ENCODE data around the gene MORN4. TPM values are rescaled to one million over a fixed set of nuclear protein-coding genes. Genes with fewer than 3 reads are reported as not detected.

Gene MORN4
- total RNA-seq, 2 donors from 2014 or later = 1.8 to 2.3 TPM

GRCh38 chr10:97611473-97611872, 21.8 kb downstream of the MORN4 start:
- DNase-seq = no peak
- H3K9ac ChIP-seq (ENCODE audit: low read depth in 2 of 2, low read length in 2 of 2) = no peak overlapping the region
- H3K9me3 ChIP-seq = no peaks in the 10 kb centered on the region
- no peak for TF ChIP-seq CTCF (IDR thresholded peaks at IDR 0.05)
- no peak overlapping the region for H3K27ac ChIP-seq
- H3K4me1 ChIP-seq = no peaks in the 10 kb centered on the region
- H3K27me3 ChIP-seq = no peaks in the 10 kb centered on the region
- no peaks in the 10 kb centered on the region for H3K36me3 ChIP-seq
- no peak overlapping the region for H3K4me3 ChIP-seq
- intact Hi-C loops (cut with DNase I) = loop anchor here (5.0 kb wide), 1 partner anchor 39 kb away; the partner anchor contains the start of gene ANKRD2

GRCh38 chr10:97608991-97609561, 24.2 kb downstream of the MORN4 start:
- TF ChIP-seq CTCF (IDR thresholded peaks at IDR 0.05) = no peak
- Histone ChIP-seq H3K4me3 (no peak overlapping the region), H3K9me3 (no peaks in the 10 kb centered on the region), H3K27me3 (no peaks in the 10 kb centered on the region), H3K9ac (ENCODE audit: low read depth in 2 of 2, low read length in 2 of 2) (no peak overlapping the region), H3K4me1 (no peaks in the 10 kb centered on the region), H3K27ac (no peak overlapping the region), H3K36me3 (no peaks in the 10 kb centered on the region)
- intact Hi-C loops (cut with DNase I) = no loop called here
- no peak for DNase-seq

GRCh38 chr10:97607095-97607636, 26.1 kb downstream of the MORN4 start:
- Histone ChIP-seq H3K27me3 (no peaks in the 10 kb centered on the region), H3K4me1 (no peaks in the 10 kb centered on the region), H3K36me3 (no peaks in the 10 kb centered on the region), H3K9ac (ENCODE audit: low read depth in 2 of 2, low read length in 2 of 2) (no peak overlapping the region), H3K4me3 (no peak overlapping the region), H3K9me3 (no peaks in the 10 kb centered on the region), H3K27ac (no peak overlapping the region)
- intact Hi-C loops (cut with DNase I) = no loop called here
- DNase-seq = no peak
- no peak for TF ChIP-seq CTCF (IDR thresholded peaks at IDR 0.05)

- Histone ChIP-seq H3K4me1 (no peaks in the 10 kb centered on the region), H3K9ac (ENCODE audit: low read depth in 2 of 2, low read length in 2 of 2) (no peak overlapping the region), H3K27ac (no peak overlapping the region), H3K36me3 (no peaks in the 10 kb centered on the region), H3K27me3 (no peaks in the 10 kb centered on the region), H3K9me3 (no peaks in the 10 kb centered on the region), H3K4me3 (no peak overlapping the region)
- no peak for DNase-seq
- intact Hi-C loops (cut with DNase I) = no loop called here
- TF ChIP-seq CTCF (IDR thresholded peaks at IDR 0.05) = no peak
Observed at GRCh38 chr10:97601268-97602215, 31.8 kb downstream of the MORN4 start.

GRCh38 chr10:97600616-97601015, 32.7 kb downstream of the MORN4 start:
- H3K27ac ChIP-seq = no peak overlapping the region
- intact Hi-C loops (cut with DNase I) = no loop called here
- H3K4me3 ChIP-seq = no peak overlapping the region
- H3K9ac ChIP-seq (ENCODE audit: low read depth in 2 of 2, low read length in 2 of 2) = no peak overlapping the region
- H3K36me3 ChIP-seq = no peaks in the 10 kb centered on the region
- no peaks in the 10 kb centered on the region for H3K27me3 ChIP-seq
- H3K9me3 ChIP-seq = no peaks in the 10 kb centered on the region
- no peaks in the 10 kb centered on the region for H3K4me1 ChIP-seq
- no peak for DNase-seq
- TF ChIP-seq CTCF (IDR thresholded peaks at IDR 0.05) = no peak

Data from colonic mucosa (tissue), 4 donors.